Kasumi-1 (cell line): ENCODE measurements around the gene RASGEF1B.

ENCODE experiments used
- DNase-seq, 2 experiments: peaks; one replicate each; lab custom pipeline; 2025; lab: John Stamatoyannopoulos, UW

RASGEF1B gene

DNA sequence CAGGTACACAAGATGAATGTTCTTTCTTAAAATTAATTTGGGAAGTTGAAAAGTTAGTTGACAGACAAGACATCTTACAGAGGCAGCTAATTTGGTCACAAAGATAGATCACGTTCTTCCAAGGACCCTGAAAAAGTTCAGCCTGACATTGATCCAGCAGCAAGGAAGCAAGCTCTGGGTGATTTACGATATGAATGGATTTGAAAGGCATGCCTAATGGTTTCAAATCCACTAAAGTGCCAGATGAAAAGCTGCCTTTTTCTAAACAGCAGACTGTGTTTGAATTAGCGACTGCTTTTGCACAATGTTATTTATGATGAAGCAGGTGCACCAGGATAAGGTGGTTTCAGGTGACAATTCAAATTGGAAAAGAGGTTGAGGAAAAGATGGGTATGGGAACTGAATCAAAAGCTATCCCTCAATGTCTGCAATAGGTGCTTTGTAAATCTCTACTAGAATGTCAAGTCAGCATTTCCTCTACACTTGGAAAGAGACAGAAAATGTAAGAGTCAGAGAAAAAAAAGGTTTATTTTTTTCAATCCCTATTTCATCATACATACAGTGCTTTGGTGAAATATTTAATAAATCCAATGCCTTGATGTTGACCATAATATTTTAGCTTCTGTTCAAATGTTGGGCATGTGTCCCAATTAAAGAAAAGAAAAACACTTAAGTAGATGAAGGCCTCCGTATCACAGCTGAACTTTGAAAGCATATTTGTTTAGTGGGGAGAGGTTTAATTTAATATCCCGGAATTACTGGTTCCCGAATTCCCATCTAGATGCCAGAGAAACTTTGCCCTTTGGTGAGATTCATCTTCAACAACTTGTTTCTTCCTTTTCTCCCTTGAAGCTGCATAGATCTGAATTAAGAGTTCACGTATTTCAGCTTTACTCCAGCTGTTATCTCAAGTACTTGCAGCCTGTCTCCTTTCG lies 6.0 kb downstream of the RASGEF1B start:
- DNase-seq = no peak

DNA sequence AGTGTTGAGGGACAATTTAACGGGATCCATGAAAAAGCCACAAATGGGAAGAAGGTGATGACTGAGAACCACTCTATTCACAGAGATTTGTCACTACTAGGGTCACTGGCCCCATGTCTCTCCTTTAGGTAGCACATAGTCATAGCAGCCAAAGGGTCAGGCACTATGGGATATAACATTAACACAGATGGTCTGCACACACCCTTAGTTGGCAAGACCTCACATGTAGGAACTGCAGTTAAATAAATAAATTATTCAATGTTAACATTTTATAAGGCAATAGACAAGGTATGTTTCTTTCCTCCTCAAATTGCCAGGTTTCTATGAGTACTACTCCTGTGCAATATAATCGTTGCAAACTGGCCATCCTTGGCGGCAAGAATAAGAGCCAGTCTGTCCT lies 10.9 kb downstream of the RASGEF1B start:
- no peak for DNase-seq

DNA sequence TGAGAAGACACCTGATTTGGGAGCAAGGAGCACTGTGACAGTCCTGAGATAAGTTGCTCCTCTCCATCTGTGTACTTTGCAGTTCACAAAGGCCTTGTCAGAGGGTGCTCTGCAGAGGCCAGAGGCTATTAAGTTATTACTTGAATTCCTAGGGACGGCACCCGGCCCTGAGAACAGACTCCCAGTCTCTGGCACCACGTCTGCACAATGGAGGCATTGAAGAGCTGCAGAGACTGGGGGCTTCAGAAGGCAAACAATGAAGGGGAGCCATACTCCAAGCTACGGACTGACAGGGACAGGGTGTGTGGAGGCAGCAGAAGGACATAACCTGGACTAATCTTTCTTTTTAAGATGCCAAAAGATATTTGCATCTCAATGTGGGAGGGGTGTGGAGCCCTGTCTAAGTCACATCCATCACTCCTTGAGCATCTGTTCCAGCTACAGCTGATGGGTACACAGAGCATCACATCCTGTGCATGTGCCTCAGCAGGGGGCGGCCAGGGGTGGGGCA lies 11.5 kb downstream of the RASGEF1B start:
- DNase-seq = no peak

DNA sequence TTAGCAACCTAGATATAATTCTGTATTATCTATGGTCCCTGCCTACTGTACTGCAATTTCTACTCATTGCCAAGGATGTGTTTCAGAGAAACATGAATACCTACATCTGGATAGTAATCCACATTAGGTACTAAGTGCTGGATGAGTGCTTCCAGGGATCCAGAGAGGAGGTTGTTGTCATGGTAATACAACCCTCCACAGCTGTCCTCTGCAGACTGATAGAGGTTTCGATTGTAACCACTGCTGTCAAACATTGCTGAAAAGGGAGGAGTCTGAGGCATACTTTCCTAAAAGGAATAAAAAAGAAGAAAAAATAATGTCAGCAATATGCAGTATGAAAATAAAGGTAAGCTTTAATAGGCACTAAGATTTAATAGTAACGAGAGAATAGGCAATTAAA lies 12.5 kb downstream of the RASGEF1B start:
- no peak for DNase-seq

DNA sequence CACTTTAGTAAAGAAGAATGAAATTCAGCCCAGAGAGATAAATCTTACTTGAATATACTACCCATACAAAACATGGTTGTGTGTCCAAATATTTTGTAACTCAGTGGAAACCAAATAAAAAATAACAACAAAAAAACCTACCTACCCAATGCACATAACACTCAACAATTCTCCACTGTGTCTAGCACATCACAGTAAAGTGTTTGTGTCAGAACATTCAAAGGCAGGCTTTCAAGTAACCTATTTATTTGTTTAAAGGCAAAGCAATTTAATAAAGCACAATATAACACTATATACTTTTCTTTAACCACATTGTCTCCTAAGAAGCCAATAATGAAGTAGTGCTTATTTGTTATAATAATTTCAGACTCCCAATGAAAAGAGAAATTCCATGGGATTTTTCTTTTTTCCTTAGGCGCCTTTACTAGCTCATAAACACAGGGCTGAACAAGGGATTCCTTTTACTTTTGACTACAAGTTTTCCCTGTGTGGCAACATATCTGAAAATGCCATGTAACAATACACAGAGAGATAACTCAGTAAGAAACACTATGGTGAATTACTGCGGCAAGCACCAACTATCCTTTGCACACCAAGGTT lies 13.7 kb downstream of the RASGEF1B start:
- DNase-seq = no peak

DNA sequence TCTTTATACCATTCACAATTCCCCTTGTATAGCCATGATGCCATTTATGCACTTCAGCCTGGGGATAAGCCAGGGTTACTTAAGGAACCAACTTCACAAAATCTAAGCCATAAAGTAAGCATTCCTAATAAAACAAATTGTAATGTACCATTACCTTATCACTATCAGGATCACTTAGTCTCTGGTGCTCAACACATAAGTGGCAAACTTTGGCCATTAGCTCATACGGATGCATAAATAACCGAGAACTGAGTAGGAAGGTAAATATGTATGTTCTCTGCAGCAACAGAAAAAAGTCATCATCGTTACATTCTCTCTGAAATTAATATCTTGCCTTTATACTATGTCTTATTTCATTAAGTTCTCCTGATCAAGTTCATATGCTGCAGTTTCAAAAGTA lies 14.4 kb downstream of the RASGEF1B start:
- no peak for DNase-seq

DNA sequence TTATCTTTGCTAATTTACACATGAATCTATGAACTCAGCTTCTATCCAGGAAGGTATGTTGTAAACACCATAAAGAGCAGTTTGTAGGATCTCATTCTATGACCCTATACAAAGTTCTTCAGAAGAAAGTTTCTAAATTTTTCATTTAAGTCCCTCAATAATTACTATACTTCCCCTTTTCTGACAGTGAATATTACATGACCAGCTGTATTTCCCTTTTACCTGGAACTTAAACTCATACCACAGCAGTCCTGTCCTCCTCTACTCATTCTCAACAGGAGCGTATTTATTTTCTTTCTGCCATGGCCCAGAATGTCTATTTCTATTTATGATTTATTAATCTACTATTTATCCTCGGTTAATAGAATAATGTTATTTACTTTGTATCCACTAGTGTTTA lies 15.8 kb downstream of the RASGEF1B start:
- peak; percentile 16 to 42 for DNase-seq

DNA sequence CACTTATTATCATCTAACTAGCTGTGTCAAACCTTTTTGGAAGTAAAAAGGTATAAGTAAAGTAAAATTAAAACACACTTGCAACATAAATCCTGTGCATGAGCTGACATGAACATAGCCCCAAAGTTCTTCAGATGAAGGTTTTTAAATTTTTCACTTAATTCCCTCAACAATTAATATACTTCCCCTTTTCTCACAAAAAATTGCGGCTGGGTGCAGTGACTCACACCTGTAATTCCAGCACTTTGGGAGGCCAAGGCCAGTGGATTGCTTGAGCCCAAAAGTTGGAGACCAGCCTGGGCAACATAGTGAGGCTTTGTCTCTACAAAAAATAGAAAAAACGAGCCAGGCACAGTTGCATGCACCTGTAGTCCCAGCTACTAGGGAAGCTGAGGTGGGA lies 16.8 kb downstream of the RASGEF1B start:
- peak; percentile 27 to 47 for DNase-seq

DNA sequence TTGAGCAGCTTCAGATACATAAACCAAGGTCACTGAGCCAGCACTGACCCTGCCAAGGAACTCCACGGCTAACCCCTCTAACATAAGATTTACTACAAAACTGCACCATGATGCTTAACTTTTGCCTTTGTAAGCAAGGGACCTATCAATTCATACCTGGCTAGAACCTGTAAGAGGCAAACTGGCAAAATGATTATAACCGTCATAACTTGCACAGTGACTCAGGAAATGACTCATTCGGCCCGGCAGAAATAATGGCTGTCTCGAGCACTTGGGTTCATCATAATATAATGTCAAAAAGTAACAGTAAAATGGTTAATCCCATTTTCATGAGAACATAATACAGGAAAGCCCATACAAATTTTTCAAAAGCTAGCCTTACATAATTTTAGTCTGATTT lies 17.2 kb downstream of the RASGEF1B start:
- DNase-seq = peak in 1 of 2 experiments; percentile 16

DNA sequence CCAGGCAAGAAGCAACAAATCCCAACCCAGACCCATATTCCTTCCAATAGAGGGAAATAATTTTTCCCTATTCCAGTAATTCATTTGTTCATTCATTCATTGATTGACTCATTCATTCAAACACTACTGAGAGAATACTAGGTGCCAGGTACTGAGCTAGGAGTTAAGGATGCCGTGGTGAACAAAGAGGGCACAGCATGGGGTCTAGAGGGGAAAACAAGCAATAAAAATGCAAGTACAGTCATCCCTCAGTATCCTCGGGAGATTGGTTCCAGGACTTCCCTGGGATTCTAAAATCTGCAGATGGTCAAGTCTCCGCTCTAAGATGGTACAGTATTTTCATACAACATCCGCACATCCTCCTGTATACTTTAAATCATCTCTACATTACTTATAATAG lies 18.7 kb downstream of the RASGEF1B start:
- DNase-seq = no peak

DNA sequence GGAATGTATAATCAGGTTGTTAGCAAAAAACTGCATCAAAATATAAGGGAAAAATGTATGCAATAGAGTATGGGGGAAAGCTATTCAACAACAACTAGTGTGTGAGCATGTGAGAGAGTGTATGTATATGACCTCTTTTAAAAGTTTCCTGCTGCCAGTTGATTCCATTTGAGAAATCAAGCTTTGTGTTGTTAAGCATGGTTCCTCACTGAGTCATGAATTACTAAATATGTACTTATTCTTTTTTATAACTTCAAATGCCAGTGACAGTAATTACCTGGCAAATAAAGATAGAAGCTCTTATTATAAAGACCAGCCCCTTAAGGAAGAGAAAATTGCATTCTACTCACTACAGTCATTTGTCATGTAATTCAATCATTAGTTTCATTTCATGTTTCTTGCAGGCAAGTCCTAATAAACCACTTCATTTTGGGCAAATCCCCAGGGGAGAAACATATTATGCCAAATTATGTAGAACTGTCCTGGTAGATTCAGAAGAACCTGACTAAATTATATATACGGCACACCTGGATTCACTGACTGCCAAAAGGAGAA lies 19.2 kb downstream of the RASGEF1B start:
- no peak for DNase-seq

DNA sequence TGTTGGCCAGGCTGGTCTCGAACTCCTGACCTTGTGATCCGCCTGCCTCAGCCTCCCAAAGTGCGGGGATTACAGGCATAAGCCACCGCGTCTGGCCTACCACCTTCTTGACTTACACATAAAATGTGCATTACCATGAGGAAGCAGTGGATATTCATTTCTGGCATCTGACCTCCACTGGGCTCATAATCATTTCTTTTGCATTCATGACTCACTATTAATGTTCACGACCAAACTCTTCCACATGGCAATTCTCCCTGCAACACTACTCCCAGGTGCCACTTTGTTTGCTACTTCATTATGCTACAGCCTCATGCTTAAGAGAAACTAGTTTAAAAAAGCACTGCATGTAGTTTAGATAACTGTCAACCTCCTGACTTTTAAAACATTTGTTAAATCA lies 22.7 kb downstream of the RASGEF1B start:
- DNase-seq = no peak

DNA sequence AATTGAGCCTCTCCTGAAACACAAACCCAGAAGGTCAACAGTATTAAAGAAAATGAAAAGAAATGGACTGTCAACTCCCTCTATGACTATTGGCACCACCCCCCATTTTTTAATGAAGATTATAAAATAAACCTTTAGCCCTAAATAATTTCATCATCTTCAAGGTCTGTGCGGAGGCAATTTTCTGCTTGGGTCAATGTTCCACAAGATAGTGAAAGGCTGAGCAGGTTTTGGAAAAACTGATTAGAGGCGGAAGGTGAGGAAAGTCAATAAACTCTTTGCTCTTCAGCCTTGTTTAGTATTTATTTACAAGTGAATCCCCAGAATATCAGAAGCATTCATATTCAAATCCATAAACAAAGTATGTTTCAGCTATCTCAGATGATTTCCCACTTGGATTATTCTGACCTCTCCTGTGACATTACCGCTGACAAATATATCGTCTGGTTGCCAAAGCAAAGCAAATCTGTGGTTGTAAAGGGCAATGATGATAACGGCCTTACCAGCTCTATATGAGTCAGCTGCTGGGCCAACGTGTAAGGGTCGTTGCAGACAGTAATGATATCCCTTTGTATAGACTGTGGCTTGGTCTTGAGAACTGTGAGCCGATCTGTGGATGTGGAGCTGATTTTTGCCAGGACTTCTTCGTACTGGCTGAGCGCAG lies 24.0 kb downstream of the RASGEF1B start:
- no peak for DNase-seq

DNA sequence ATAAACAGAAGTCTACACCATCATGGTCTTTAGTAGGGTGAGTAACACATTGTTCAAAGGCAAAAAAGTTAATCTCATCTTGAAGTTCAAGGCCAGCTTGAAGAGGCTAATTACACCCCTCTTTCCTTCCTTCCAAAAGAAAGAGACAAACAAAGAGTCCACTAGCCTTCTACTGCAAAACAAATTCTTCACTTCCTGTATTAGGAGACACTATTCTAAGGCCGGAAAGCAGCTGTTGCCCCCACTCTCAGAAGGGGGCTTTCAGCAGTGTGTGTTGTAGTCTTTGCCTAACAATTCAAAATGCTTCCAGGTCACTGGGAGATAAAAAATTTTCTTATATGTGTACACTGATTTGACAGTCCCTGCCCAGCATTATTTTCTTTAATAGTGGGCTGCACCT lies 25.1 kb downstream of the RASGEF1B start:
- DNase-seq = no peak

DNA sequence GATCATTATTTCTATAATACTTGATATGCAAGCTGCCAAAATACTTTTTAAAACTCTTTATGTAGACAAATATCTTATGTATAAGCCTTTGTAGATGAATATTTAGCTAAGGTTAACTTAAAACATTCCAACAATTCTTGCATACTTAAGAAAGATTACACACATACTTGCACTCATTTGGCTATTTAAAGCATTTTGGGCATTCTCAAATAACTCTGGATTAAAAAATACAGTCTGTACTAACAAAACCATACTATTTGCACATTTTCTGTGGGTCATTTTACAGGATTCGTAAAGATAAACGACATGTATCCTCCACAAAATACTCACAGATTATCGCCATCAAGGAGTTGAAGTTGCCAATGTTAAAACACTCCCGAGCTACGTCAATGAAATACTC lies 26.5 kb downstream of the RASGEF1B start:
- DNase-seq = no peak

DNA sequence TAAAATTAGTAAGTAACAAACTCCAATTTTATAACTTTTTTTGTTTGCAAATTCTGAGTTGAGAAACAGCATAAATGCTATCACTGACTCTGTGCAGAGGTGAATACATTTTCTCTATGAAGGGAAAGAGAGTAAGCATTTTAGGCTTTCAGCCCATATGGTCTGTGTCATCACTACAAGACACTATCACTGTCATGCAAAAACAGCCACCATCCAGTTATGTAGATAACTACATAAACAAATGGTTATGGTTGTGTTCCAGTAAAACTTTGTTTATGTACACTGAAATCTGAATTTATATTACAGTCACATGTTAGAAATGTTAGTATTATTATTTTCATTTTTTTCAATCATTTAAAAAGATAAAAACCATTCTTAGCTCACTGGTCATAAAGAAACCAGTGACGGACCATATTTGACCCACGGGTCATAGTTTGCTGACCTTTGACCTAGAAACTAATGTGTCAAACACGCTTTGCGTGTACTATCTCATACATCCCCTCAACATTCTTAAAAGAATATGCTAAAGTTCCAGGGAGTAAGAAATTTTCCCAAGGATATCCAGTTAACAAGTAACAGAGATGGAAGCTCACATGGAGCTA lies 29.1 kb downstream of the RASGEF1B start:
- no peak for DNase-seq

DNA sequence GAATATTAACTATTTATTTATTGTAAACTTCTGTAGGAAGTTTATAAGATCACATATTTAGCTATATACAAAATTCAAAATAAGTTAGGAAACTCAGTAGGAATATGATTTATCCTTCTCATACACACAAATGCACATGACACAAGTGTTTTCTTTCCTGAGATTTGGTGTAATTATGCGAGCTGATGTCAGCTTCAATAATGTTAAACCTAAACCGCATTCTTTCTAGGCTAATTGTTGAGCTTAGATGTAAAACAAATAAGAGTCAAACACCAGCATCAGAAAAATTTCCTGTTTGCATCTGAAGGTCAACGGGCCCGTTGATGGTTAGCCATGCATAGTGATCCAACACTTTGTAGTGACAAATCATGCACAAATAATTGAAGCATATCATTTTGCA lies 30.8 kb downstream of the RASGEF1B start:
- DNase-seq = no peak

DNA sequence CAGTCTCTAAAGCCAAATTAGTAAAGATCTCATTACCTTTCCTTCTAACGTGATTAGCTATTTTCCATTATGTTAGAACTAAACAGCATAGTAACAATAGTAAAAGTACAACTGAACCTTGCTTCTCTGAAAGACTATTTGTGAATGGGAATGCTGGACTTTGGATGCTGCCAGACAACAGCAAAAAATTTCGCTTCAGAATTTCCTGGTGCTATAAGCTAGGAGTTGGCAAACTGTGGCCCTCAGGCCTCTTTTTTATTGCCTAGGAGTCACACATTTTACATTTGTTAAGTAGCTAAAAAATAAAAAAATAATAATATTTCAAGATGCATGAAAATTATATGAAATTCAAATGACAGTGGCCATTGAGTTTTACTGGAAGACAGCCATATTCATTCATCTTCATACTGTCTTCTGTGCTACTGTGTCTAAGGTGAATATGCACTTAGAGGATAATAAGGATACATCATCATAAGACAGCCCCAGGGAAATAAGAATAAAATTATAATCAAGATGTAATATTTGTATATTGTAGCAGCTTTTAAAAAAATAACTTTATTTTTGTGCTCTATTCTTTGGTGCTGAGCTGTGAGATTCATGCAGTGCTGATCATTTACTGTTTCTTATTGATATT lies 34.6 kb downstream of the RASGEF1B start:
- DNase-seq = no peak

DNA sequence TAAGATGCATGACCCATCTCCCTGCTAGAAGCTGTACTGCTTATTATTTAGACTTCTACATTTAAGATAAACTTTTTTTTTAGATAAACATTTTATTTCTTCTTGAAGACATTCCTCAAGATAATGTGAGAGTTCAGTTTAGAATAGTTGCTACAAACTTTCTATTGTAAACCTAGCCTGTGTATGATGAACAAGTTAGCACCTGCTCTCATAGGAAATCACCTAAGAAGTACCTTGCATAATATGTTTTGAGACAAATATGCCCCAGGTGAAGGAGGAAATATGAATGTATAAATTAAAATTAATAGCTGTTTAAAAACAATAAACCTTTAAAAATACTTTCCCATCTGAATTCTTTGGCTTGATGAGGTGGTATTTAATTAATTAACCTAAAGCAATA lies 35.6 kb downstream of the RASGEF1B start:
- DNase-seq = no peak

DNA sequence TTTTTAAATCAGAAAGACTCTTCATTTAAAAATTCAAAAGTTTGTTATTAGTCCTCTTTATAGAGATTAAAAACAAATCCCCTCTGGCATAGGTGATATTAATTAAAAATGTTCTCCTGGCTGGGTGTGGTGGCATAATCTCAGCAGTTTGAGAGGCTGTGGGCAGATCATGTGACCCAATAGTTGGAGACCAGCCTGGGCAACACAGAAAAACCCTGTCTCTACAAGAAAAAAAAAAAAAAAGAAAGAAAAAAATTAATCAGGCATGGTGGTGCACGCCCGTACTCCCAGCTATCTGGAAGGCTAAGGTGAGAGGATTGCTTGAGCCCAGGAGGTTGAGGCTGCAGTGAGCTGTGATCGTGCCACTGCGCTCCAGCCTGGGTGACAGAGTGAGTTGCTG lies 38.9 kb downstream of the RASGEF1B start:
- DNase-seq = no peak

DNA sequence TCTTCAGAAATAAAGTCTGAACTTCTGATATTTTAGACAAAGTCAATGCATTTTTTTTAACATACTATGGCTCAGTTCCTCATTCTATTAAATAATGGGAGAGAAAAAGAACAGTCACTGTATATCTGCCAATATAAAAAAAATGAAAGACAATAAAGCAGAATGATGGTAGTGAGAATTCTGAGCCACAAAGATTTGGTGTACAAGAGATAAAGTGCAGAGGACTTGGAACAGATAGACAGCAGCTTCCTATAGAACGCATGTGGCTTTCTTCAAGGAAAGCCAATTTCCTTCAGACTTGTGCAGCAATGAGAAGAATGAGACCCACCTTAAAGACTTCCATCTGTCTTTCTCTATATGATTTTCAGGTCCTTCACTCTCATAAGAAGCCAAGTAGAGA lies 39.7 kb downstream of the RASGEF1B start:
- no peak for DNase-seq

DNA sequence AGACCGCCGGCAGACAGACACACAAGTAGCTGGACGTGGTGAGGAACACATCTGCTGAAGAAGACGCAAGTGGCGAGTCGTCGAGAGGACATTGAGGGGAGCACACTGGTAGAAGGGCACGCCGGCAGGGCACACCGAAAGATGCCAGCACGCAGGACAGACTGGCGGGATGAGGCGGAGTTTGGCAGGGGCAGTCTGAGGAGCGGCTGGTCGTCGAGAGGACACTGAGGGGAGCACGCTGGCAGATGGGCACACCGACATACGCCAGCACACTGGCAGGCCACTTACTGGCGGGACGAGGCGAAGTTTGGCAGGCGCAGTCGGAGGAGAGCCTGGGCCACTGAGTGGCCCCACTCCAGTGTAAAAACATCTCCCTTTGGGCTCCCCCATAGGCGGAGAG lies 42.1 kb downstream of the RASGEF1B start:
- DNase-seq = no peak
